ENCODE results near the gene ARMCX2.

DNA sequence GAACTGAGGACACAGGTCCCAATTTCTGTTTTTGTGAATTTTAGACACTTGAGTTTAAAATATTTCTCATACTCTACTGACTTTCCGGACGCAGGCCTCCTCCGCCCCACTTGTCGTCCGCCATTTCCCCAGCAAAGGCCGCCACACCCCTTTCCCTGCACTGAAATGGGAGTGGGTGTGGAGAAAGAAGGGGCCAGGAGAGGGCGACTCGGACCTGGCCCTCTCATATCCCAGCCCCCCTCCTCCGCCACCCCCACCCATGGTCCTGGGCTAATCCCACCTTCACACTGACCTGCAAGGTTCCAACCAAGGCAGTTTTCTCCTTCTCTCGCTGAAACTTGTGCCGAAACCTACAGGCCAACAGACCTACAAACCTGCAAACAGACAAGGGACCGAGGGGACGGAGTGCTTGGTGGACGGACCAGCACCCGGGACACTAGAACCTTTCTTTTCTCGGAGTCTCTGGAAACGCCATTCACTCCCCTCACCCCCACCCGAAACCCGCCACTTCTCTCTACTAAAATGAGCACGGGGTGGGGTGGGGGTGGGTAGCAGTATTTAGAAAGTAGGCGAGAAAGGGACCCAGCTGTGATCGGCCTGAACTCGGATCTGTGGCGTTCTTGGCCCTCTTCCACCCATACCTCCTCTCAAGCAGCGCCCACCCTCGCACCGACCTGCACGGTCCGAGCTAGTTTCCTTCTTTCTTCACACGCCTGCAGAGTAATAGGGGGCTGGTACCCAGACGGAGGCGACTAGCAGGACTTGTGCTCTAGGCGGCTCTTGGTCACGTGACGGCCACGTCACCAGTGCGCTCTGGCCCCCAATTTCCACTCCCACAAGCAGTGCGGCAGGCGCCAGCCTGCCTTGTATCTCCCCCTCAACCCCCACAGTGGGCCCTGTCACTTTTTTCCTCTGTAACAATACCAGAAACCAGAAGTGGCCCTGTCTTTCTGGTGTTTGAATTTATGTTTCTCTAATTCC lies 42.1 kb downstream of the ARMCX2 start, which contains the start of gene ARMCX6:
- peak; percentile 58 for TF ChIP-seq CTCF (conservative IDR thresholded peaks at IDR 0.05)
- no peak for TF ChIP-seq ZFX (IDR thresholded peaks at IDR 0.05)
